HG02798 (cell line): Measurements from ENCODE around the gene EML5.
"Not testable (repeated sequence)": the region's sequence is repeated elsewhere in the genome, so short reads cannot be mapped to it uniquely, and the experiment has no call there.

Experiments used
- ATAC-seq: cut with Tn5 transposase; IDR thresholded peaks from one replicate; pipeline ENCODE4 v1.9.1; 2021; ENCODE audit warnings: mild to moderate bottlenecking; ENCODE audit not compliant: unreplicated experiment, poor library complexity

Gene EML5

GRCh38 chr14:88792473-88793258 lies at the start of gene EML5:
Gene EML5, minus strand, starts transcription at chr14:88792953. Its CDS starts 450 bp downstream, at chr14:88792503.
- peak; percentile 92 for ATAC-seq

- no peak for ATAC-seq
Measured at GRCh38 chr14:88842414-88842813, 49.7 kb upstream of the EML5 start.

- no peak for ATAC-seq
Measured at GRCh38 chr14:88841741-88842140, 49.0 kb upstream of the EML5 start.

DNA sequence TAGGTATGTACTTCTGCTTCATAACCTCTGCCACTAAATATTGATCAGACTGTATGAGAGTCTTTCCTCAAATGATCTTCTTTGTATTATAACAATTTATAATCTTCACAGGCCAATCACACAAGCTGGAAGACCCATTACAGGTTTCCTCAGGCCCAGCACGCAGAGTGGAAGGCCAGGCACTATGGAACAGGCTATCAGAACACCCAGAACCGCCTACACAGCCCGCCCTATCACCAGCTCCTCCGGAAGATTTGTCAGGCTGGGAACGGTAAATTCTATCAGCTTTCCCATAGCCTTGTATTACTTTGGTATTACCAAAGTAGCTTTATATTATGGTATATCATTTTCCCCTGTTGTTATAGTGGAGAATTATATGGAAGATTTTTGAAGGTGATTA lies 48.2 kb upstream of the EML5 start:
- ATAC-seq, result no peak

- ATAC-seq, result no peak
Measured at GRCh38 chr14:88838015-88838414, 45.3 kb upstream of the EML5 start.

- ATAC-seq, result no peak
Measured at GRCh38 chr14:88837495-88837894, 44.7 kb upstream of the EML5 start.

- ATAC-seq, result no peak
Measured at GRCh38 chr14:88835661-88836060, 42.9 kb upstream of the EML5 start.

DNA sequence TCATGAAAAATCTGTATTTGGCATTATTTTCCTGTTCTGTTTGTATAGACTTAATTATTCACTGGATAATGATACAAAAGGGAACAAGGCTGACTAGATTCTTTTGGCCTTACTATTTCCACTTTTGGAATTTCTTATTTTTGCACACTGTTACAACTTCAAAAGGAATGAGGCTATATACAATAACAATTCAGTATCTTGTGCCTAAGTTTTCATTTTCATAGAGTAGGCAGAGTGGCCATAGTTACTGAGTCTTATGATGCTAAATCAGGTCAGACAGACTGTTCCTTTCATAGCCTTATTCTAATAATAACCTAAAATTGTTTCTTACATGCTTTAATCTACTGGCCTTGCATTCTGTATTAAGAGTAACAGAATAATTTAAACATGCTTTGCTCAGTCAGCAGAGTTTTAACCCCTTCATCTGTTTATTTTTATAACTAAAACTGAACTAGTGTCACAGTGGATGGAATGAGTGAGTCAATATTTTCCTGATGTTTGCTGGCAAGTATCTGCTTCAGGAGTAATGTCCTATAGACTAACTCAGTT lies 42.2 kb upstream of the EML5 start:
- ATAC-seq, result no peak

- ATAC-seq, result no peak
Measured at GRCh38 chr14:88831284-88831683, 38.5 kb upstream of the EML5 start.

- ATAC-seq, result no peak
Measured at GRCh38 chr14:88829685-88830302, 37.0 kb upstream of the EML5 start.

DNA sequence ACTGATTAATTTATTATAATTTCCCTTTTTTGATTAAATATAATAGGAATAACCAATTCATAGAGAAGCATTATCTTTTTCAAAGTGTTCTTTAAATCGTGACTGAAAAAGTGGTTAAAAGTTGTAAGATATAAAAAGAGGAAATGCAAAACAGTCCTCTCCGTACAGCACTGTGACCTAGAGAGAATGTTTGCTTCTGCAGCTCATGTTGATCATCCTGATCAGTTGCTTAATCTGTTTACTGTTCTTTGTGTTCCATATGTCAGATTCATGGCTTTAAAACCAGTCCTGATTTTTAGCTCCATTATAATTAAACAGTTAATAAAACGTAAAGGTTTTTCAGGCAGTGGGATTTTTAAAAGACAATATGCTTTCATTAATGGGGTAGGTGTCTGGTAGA lies 36.4 kb upstream of the EML5 start:
- no peak for ATAC-seq

DNA sequence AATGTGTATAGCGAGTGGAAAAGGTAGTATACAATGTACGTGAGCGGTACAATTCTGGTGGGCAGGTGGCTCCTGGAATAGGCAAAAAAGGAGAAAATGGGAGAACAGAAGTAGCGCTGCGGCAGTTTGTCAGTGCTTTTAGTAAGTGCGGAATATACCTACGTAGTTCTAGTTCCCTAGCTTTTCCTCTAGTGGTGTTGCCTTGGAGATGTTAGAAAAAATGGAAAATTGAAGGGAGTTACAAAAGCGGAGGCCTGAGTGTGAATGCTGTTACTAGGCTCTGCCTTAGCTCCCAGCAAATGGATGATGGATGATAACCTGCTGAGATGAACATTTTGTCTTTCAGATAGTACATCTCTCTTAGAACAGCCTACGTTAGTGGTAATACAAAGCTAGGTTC lies 32.8 kb upstream of the EML5 start:
- ATAC-seq, result no peak

DNA sequence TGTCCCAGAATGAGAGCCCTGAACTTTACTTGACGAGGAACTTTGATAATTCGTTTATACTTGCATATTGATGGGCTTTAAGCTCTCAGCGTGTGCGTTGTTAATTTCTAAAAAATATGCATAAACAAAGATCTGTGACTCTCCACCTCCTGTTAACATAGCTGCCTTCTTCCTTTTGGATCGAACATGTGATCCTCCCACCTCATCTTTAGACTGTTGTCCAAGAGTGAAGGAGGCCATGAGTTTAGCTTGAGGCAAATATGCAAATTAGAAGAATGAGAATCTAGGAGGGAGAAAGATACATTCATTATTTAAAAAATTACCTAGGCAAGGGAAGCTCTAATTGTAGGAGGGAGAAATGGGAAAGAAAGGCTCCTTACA lies 32.3 kb upstream of the EML5 start:
- no peak for ATAC-seq

DNA sequence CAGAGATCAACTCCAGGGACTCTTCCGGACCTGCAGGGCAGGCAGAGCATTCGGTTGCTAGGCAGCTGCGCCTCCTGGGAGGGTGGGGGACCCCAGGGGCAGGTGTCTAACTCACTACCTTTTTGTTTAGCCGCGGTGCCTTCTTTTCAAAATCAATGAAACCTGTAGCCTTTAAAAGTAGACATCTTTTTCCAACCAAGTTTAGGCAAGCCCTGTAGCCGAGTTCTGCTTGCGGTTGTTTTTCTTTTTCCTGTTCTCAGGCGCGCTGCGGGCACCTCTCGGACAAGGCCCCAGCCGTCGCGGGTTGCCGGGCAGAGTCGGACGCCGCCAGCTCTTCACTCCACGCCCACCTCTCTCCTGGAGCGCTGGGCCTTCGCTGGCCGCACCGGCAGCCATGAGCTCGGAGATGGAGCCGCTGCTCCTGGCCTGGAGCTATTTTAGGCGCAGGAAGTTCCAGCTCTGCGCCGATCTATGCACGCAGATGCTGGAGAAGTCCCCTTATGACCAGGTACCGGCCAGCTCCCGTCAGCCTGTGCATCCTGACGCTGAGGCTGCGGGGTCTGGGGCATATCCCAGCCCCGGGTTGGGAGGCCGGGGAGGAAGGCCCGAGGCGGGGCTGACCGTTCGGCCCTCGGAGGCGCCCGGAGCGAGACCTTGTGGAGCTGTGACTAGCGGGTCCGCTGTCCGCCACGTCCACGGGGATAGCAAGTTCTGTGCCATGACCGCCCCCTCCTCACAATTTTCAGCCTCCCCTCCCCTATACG lies 31.7 kb upstream of the EML5 start, which contains the start of gene TTC8:
TTC8 (plus strand) TSS at position 338 of the 764 bp plus-strand sequence; CDS start at position 395, 57 bp downstream.
- peak; percentile 99 for ATAC-seq

DNA sequence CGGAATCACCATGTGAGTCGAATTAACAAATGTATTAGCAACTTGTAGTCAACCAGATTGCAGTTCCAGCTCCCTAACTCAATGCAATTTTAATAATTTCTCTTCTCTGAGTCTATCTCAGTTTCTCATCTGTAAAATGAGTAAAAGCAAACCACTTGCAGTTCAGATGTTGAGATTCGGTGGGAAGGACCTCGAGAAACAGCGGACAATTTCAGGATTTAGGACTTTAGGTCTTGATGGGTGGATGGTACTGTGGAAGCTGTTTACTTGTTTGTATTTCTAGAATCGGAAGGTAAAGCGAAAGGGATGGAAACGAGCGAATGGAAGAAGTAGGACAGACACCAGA lies 31.2 kb upstream of the EML5 start:
- ATAC-seq, result peak; percentile 3

- ATAC-seq, result no peak
Measured at GRCh38 chr14:88821888-88822287, 29.1 kb upstream of the EML5 start.

- no peak for ATAC-seq
Measured at GRCh38 chr14:88821378-88821777, 28.6 kb upstream of the EML5 start.

DNA sequence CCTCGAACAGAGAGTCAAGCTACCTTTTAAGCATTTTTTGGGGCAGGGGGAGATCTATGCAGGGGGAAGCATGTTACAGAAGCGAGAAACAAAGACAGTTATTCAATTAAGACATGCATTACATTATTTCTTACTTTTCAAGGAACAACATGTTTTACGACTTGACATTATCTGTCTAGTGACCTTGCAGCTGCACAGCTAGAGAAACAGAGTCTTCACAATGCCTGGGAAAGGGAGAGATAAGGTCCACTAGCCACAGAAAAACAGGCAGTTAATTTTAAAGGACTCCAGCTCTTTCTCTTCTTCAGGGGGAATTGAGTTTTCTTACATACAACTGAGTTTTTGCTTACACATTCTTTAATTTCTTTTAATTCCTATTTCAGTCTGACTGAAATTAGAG lies 26.9 kb upstream of the EML5 start:
- not testable (repeated sequence) for ATAC-seq

GRCh38 chr14:88818018-88818417 lies 25.3 kb upstream of the EML5 start:
- ATAC-seq, result no peak

DNA sequence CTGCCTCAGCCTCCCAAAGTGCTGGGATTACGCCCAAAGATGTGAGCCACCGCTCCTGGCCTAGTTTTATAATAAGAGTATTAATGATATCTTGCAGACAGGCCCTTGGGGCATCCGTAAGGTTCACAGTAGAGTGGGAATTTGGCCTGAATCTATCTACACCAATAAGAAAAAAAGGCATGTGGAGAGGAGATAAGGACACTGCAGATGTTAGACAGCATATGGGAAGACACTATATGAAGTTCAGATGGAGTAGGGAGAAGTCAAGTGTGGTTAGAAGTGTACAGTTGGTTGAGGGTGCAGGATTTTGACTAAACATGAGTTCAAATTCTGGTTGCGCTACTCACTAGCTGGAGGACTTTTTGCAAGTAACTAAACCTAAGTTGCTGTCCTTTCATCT lies 23.2 kb upstream of the EML5 start:
- no peak for ATAC-seq

- no peak for ATAC-seq
Measured at GRCh38 chr14:88808359-88808758, 15.6 kb upstream of the EML5 start.
